B cell (primary cell): ENCODE results near the gene DDR2. TPM values are rescaled to one million over a fixed set of nuclear protein-coding genes. Genes with fewer than 3 reads are reported as not detected.

Experiments
- ATAC-seq: fragments of 200-7000 bp; cut with Tn5 transposase; one replicate; pipeline ENCODE4 v1.10.0; 2021; ENCODE audit warnings: low read depth, mild to moderate bottlenecking, moderate number of reproducible peaks, moderate library complexity
- CTCF ChIA-PET: fragments of 350-600 bp; sonication (Branson Sonifier 250); formaldehyde crosslinking; loops from one replicate; lab custom pipeline; 2021; ENCODE audit warnings: antibody characterized with exemption, inconsistent platforms; lab: Charles Lee
- POLR2A ChIA-PET: fragments of 350-600 bp; sonication (Branson Sonifier 250); formaldehyde crosslinking; loops from one replicate; lab custom pipeline; 2021; ENCODE audit warnings: antibody characterized with exemption; lab: Charles Lee
- DNase-seq: peaks from one replicate; pipeline ENCODE4 v3.0.0; 2013
- H2AFZ ChIP-seq: 2 replicates; pipeline ENCODE4 v1.6.1; 2012; ENCODE audit warnings: mild to moderate bottlenecking, low read depth, low read length; ENCODE audit not compliant: insufficient read depth, poor library complexity, severe bottlenecking
- H3K27ac ChIP-seq, 2 donors: 1 replicate in 1 of 2; 2 replicates in 1 of 2; pipeline ENCODE4 v1.5.1; 2012 to 2013; ENCODE audit warnings: low read length in 2 of 2, mild to moderate bottlenecking in 2 of 2, moderate library complexity in 1 of 2
- H3K27me3 ChIP-seq, 4 experiments: fragments of 200-600 bp in 1 of 4; sonication (generic) in 1 of 4; replicated peaks in 1 of 4; 1 replicate in 2 of 4; 2 replicates in 2 of 4; pipeline versions ENCODE4 v1.6.1 to v1.7.0; 2013 to 2016; ENCODE audit warnings: low read length in 3 of 4, mild to moderate bottlenecking in 2 of 4, mixed read lengths in 1 of 4, moderate library complexity in 1 of 4; ENCODE audit not compliant: insufficient read depth in 4 of 4, control insufficient read depth in 3 of 4; ENCODE audit errors: control extremely low read depth in 1 of 4
- H3K36me3 ChIP-seq, 2 experiments: replicated peaks in 1 of 2; 1 replicate in 1 of 2; 2 replicates in 1 of 2; pipeline versions ENCODE4 v1.6.1 to v1.7.1; 2013; ENCODE audit warnings: low read length in 1 of 2; ENCODE audit not compliant: insufficient read depth in 2 of 2, control insufficient read depth in 1 of 2; ENCODE audit errors: control extremely low read depth in 1 of 2, extremely low read depth in 1 of 2
- H3K4me1 ChIP-seq, 2 donors: fragments of 200-600 bp in 1 of 2; sonication (generic) in 1 of 2; 1 replicate in 1 of 2; 2 replicates in 1 of 2; pipeline versions ENCODE4 v1.5.1 to v1.6.1; 2013 to 2017; ENCODE audit warnings: low read length in 2 of 2; ENCODE audit not compliant: control insufficient read depth in 2 of 2, insufficient read depth in 2 of 2
- H3K4me2 ChIP-seq: replicated peaks from 2 replicates; pipeline ENCODE3; 2012; ENCODE audit warnings: mild to moderate bottlenecking, low read depth, low read length; ENCODE audit not compliant: poor library complexity, severe bottlenecking
- H3K4me3 ChIP-seq, 5 experiments: fragments of 200-600 bp in 1 of 5; sonication (generic) in 1 of 5; 1 replicate in 3 of 5; 2 replicates in 2 of 5; pipeline versions ENCODE4 v1.5.1 to v1.7.0; 2011 to 2016; ENCODE audit warnings: low read length in 4 of 5, mild to moderate bottlenecking in 4 of 5, low read depth in 2 of 5, control low read depth in 1 of 5, moderate library complexity in 1 of 5; ENCODE audit not compliant: insufficient read depth in 1 of 5; ENCODE audit errors: control extremely low read depth in 1 of 5, extremely low read depth in 1 of 5
- H3K79me2 ChIP-seq: fragments of 200-600 bp; sonication (generic); one replicate; pipeline ENCODE4 v1.6.0; 2016; ENCODE audit warnings: low read length; ENCODE audit not compliant: control insufficient read depth, insufficient read depth
- H3K9ac ChIP-seq: fragments of 200-600 bp; sonication (generic); 2 replicates; pipeline ENCODE4 v1.6.1; 2017; ENCODE audit warnings: mild to moderate bottlenecking, low read length, moderate library complexity
- H3K9me3 ChIP-seq, 3 donors: one replicate each; pipeline versions ENCODE4 v1.6.1 to v1.7.1; 2013; ENCODE audit warnings: low read length in 2 of 3; ENCODE audit not compliant: control insufficient read depth in 2 of 3, insufficient read depth in 1 of 3; ENCODE audit errors: control extremely low read depth in 1 of 3
- H4K20me1 ChIP-seq: 2 replicates; pipeline ENCODE4 v1.6.0; 2012; ENCODE audit warnings: mild to moderate bottlenecking, low read length; ENCODE audit not compliant: insufficient read depth, control insufficient read depth, poor library complexity, severe bottlenecking
- H3K27ac Mint-ChIP-seq: one replicate; pipeline ENCODE4 v1.8.0; 2021; ENCODE audit warnings: mixed read lengths
- H3K27me3 Mint-ChIP-seq: one replicate; pipeline ENCODE4 v1.8.0; 2021; ENCODE audit warnings: mixed read lengths
- H3K4me1 Mint-ChIP-seq: one replicate; pipeline ENCODE4 v1.8.0; 2021; ENCODE audit warnings: mixed read lengths
- H3K4me3 Mint-ChIP-seq: one replicate; pipeline ENCODE4 v1.8.0; 2021; ENCODE audit warnings: mixed read lengths
- H3K9me3 Mint-ChIP-seq: one replicate; pipeline ENCODE4 v1.8.0; 2022; ENCODE audit warnings: mixed read lengths; ENCODE audit not compliant: insufficient read depth
- EZH2 ChIP-seq: IDR thresholded peaks from 2 replicates; pipeline ENCODE4 v1.6.1; 2012; ENCODE audit warnings: borderline replicate concordance, low read depth, mild to moderate bottlenecking, moderate library complexity, low read length; ENCODE audit not compliant: insufficient read depth, poor library complexity, severe bottlenecking
- WGBS: methylation state at CpG from one replicate; pipeline ENCODE4 v1.1.5; 2013; ENCODE audit warnings: missing lambda C conversion rate; ENCODE audit not compliant: insufficient coverage; 5-methylcytosine and 5-hydroxymethylcytosine counted together
- intact Hi-C: fragments of 100-400 bp; cut with micrococcal nuclease; formaldehyde crosslinking; loops from one replicate; pipeline ENCODE4 v1.10.0; 2022
- polyA plus RNA-seq: library from polyadenylated mRNA; depleted of rRNA; stranded (reverse); fragments of >200 nt; gene quantifications from 2 replicates; pipeline ENCODE4 v1.2.3, GENCODE V29; 2012
- total RNA-seq, 2 donors: library from RNA; stranded (reverse); fragments of 120-200 nt in 1 of 2; gene quantifications; 1 replicate in 1 of 2; 2 replicates in 1 of 2; pipeline versions ENCODE4 v1.2.3 to v1.2.4, GENCODE V29; 2013 to 2022
- TF ChIP-seq, protein P1 (sequence below): fragments of 200-600 bp; IDR thresholded peaks from one replicate; pipeline ENCODE4 v1.8.0; 2022; ENCODE audit warnings: antibody characterized with exemption, mild to moderate bottlenecking

Gene DDR2
- total and polyA plus RNA-seq, 2 donors (not counting 1 experiment from before 2014, with no cell fraction given): 0.12 to 0.24 TPM

DNA sequence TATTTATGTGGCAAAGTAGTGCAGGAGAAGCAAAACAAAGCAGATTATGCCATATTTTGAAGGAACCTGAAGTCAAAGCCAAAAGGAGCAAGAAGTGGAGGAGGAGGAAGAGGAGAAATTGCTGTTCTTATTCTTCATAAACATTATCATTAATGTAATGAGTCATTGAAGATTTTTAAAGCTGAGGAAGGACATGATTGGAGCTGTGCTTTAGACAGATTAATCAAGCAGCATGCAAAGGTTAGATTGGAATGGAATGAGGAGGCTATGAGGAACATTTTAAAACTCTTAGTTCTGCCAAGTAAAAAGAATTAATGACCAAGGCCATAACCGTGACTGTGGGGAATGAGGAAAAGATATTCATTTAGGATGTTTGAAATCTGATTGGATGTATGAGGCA, 125.2 kb downstream of the DDR2 start:
- TF ChIP-seq EZH2: no peak
- TF ChIP-seq, protein P1, sequence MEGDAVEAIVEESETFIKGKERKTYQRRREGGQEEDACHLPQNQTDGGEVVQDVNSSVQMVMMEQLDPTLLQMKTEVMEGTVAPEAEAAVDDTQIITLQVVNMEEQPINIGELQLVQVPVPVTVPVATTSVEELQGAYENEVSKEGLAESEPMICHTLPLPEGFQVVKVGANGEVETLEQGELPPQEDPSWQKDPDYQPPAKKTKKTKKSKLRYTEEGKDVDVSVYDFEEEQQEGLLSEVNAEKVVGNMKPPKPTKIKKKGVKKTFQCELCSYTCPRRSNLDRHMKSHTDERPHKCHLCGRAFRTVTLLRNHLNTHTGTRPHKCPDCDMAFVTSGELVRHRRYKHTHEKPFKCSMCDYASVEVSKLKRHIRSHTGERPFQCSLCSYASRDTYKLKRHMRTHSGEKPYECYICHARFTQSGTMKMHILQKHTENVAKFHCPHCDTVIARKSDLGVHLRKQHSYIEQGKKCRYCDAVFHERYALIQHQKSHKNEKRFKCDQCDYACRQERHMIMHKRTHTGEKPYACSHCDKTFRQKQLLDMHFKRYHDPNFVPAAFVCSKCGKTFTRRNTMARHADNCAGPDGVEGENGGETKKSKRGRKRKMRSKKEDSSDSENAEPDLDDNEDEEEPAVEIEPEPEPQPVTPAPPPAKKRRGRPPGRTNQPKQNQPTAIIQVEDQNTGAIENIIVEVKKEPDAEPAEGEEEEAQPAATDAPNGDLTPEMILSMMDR: no peak
- WGBS: 100% methylated on average over 1 of the region's 1 CpG
- H3K4me3 Mint-ChIP-seq: no peak overlapping the region
- H3K9me3 ChIP-seq: no peaks in the 10 kb centered on the region
- H4K20me1 ChIP-seq: no peaks in the 10 kb centered on the region
- H3K4me1 ChIP-seq: no peaks in the 10 kb centered on the region
- ATAC-seq: no peak
- no peak overlapping the region for H3K4me2 ChIP-seq
- no peak overlapping the region for H3K27ac ChIP-seq
- intact Hi-C loops: no loop called here
- CTCF ChIA-PET: no interaction called here
- no peaks in the 10 kb centered on the region for H3K36me3 ChIP-seq
- no peak overlapping the region for H3K4me3 ChIP-seq
- H3K27me3 Mint-ChIP-seq: peaks cover 3% of the 10 kb centered on the region
- no peak overlapping the region for H3K9ac ChIP-seq
- no peaks in the 10 kb centered on the region for H3K79me2 ChIP-seq
- POLR2A ChIA-PET: no interaction called here
- no peak for DNase-seq
- H3K27ac Mint-ChIP-seq: no peak overlapping the region
- no peaks in the 10 kb centered on the region for H3K27me3 ChIP-seq
- no peak overlapping the region for H2AFZ ChIP-seq
- H3K4me1 Mint-ChIP-seq: no peaks in the 10 kb centered on the region
- H3K9me3 Mint-ChIP-seq: no peaks in the 10 kb centered on the region

DNA sequence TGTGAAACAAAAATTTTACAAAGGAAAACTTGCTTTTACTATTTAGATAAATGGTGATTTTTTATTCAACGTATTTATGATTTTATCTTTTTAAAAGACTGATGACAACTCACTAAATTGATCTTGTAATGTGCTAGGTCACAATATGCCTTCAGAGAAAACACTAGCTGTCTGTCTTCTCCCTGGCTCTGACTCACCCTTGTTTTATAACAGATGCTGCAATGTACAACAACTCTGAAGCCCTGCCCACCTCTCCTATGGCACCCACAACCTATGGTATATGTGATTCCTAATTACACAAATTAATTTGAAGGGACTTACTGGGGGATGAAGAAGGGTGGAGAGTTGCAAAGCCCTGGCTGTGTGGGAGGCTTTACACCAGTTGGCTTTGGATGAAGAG, 133.5 kb downstream of the DDR2 start:
- intact Hi-C loops: no loop called here
- no peaks in the 10 kb centered on the region for H3K9me3 Mint-ChIP-seq
- H3K4me3 Mint-ChIP-seq: no peak overlapping the region
- ChIA-PET POLR2A (no interaction called here), CTCF (no interaction called here)
- no peak overlapping the region for H3K4me2 ChIP-seq
- no peak for TF ChIP-seq EZH2
- TF ChIP-seq, protein P1: no peak
- H3K36me3 ChIP-seq: no peaks in the 10 kb centered on the region
- no peak overlapping the region for H3K27ac Mint-ChIP-seq
- no peaks in the 10 kb centered on the region for H3K79me2 ChIP-seq
- H4K20me1 ChIP-seq: no peaks in the 10 kb centered on the region
- ATAC-seq: no peak
- H3K27me3 ChIP-seq: peaks cover 0 to 9% (median 2%) of the 10 kb centered on the region in 4 experiments
- no peak overlapping the region for H3K27ac ChIP-seq
- no CpG with 5 or more reads among the region's 1 CpG for WGBS
- H3K9me3 ChIP-seq: peaks cover 0 to 2% (median 0%) of the 10 kb centered on the region in 3 donors
- H3K4me1 Mint-ChIP-seq: no peaks in the 10 kb centered on the region
- H3K4me1 ChIP-seq: no peaks in the 10 kb centered on the region
- H2AFZ ChIP-seq: no peak overlapping the region
- no peak for DNase-seq
- no peak overlapping the region for H3K4me3 ChIP-seq
- H3K27me3 Mint-ChIP-seq: peaks cover 26% of the 10 kb centered on the region
- no peak overlapping the region for H3K9ac ChIP-seq
